Activated T-cell treated with anti-CD3 and anti-CD28 coated beads, Interleukin-2, amount 50 U/mL, for 72 hours (primary cell): ENCODE data around the gene BSND. TPM values are rescaled to one million over a fixed set of nuclear protein-coding genes. Genes with fewer than 3 reads are reported as not detected.

ENCODE experiments used
- ATAC-seq, 2 donors: fragments of 150-1000 bp; cut with Tn5 transposase; replicated peaks in 1 of 2; 2 replicates each; pipeline ENCODE4 v1.10.0; 2021; ENCODE audit warnings: moderate library complexity in 2 of 2, mild to moderate bottlenecking in 1 of 2
- DNase-seq, 2 donors: peaks; one replicate each; pipeline ENCODE4 v3.0.0; 2021 to 2022; ENCODE audit warnings: mixed read lengths in 1 of 2
- H3K27ac Mint-ChIP-seq: one replicate; pipeline ENCODE4 v1.8.0; 2022; ENCODE audit warnings: mild to moderate bottlenecking, moderate library complexity, mixed read lengths
- H3K27me3 Mint-ChIP-seq: one replicate; pipeline ENCODE4 v1.8.0; 2022; ENCODE audit warnings: low read depth, mixed read lengths
- H3K36me3 Mint-ChIP-seq, 2 donors: one replicate each; pipeline ENCODE4 v1.8.0; 2022; ENCODE audit warnings: mixed read lengths in 2 of 2, mild to moderate bottlenecking in 1 of 2; ENCODE audit not compliant: insufficient read depth in 2 of 2
- H3K4me1 Mint-ChIP-seq: one replicate; pipeline ENCODE4 v1.8.0; 2022; ENCODE audit warnings: low read depth, mixed read lengths
- H3K4me3 Mint-ChIP-seq, 2 donors: one replicate each; pipeline ENCODE4 v1.8.0; 2022; ENCODE audit warnings: mild to moderate bottlenecking in 2 of 2, mixed read lengths in 2 of 2, moderate library complexity in 2 of 2
- H3K9me3 Mint-ChIP-seq, 2 donors: one replicate each; pipeline ENCODE4 v1.8.0; 2022; ENCODE audit warnings: mixed read lengths in 2 of 2
- total RNA-seq, 2 donors: library from RNA; stranded (reverse); gene quantifications; one replicate each; pipeline ENCODE4 v1.2.3, GENCODE V29; 2022

Gene BSND
- total RNA-seq, 2 donors from 2014 or later, result not detected

GRCh38 chr1:55052221-55053142 is 53.7 kb downstream of the BSND start:
- no peak for ATAC-seq
- Mint-ChIP-seq H3K9me3 (no peaks in the 10 kb centered on the region), H3K27me3 (no peaks in the 10 kb centered on the region), H3K4me1 (no peaks in the 10 kb centered on the region), H3K36me3 (no peaks in the 10 kb centered on the region), H3K27ac (no peak overlapping the region), H3K4me3 (no peak overlapping the region)
- DNase-seq, result no peak

GRCh38 chr1:55053265-55053954 is 54.7 kb downstream of the BSND start:
- DNase-seq (no peak), ATAC-seq (no peak)
- H3K27me3 Mint-ChIP-seq, result no peaks in the 10 kb centered on the region
- no peak overlapping the region for H3K4me3 Mint-ChIP-seq
- no peaks in the 10 kb centered on the region for H3K36me3 Mint-ChIP-seq
- no peaks in the 10 kb centered on the region for H3K9me3 Mint-ChIP-seq
- no peaks in the 10 kb centered on the region for H3K4me1 Mint-ChIP-seq
- H3K27ac Mint-ChIP-seq, result no peak overlapping the region

- H3K4me1 Mint-ChIP-seq, result no peaks in the 10 kb centered on the region
- ATAC-seq, result no peak
- H3K9me3 Mint-ChIP-seq, result no peaks in the 10 kb centered on the region
- H3K27ac Mint-ChIP-seq, result no peak overlapping the region
- no peak for DNase-seq
- H3K36me3 Mint-ChIP-seq, result no peaks in the 10 kb centered on the region
- H3K4me3 Mint-ChIP-seq, result no peak overlapping the region
- H3K27me3 Mint-ChIP-seq, result no peaks in the 10 kb centered on the region
Observed at GRCh38 chr1:55054396-55054795, 55.7 kb downstream of the BSND start.

- peaks cover 4% of the 10 kb centered on the region for H3K4me1 Mint-ChIP-seq
- H3K36me3 Mint-ChIP-seq, result no peaks in the 10 kb centered on the region
- no peaks in the 10 kb centered on the region for H3K27me3 Mint-ChIP-seq
- ATAC-seq, result no peak
- no peak overlapping the region for H3K4me3 Mint-ChIP-seq
- no peak overlapping the region for H3K27ac Mint-ChIP-seq
- DNase-seq, result no peak
- no peaks in the 10 kb centered on the region for H3K9me3 Mint-ChIP-seq
Observed at GRCh38 chr1:55055084-55055882, 56.5 kb downstream of the BSND start.

GRCh38 chr1:55055951-55056631 is 57.4 kb downstream of the BSND start:
- no peak for ATAC-seq
- DNase-seq, result no peak
- Mint-ChIP-seq H3K27ac (no peak overlapping the region), H3K4me1 (peaks cover 12% of the 10 kb centered on the region), H3K27me3 (no peaks in the 10 kb centered on the region), H3K9me3 (no peaks in the 10 kb centered on the region), H3K4me3 (no peak overlapping the region), H3K36me3 (no peaks in the 10 kb centered on the region)

GRCh38 chr1:55056632-55056992 is 57.9 kb downstream of the BSND start:
- H3K27me3 Mint-ChIP-seq, result no peaks in the 10 kb centered on the region
- H3K4me3 Mint-ChIP-seq, result no peak overlapping the region
- ATAC-seq (no peak), DNase-seq (no peak)
- H3K27ac Mint-ChIP-seq, result no peak overlapping the region
- H3K9me3 Mint-ChIP-seq, result no peaks in the 10 kb centered on the region
- H3K4me1 Mint-ChIP-seq, result peaks cover 13% of the 10 kb centered on the region
- no peaks in the 10 kb centered on the region for H3K36me3 Mint-ChIP-seq

GRCh38 chr1:55057270-55057955 is 58.7 kb downstream of the BSND start:
- DNase-seq (no peak), ATAC-seq (no peak)
- Mint-ChIP-seq H3K4me3 (no peak overlapping the region), H3K27ac (no peak overlapping the region), H3K4me1 (peaks cover 13% of the 10 kb centered on the region), H3K9me3 (no peaks in the 10 kb centered on the region), H3K36me3 (no peaks in the 10 kb centered on the region), H3K27me3 (no peaks in the 10 kb centered on the region)

- Mint-ChIP-seq H3K4me1 (peaks cover 13% of the 10 kb centered on the region), H3K27me3 (no peaks in the 10 kb centered on the region), H3K27ac (no peak overlapping the region), H3K4me3 (no peak overlapping the region), H3K9me3 (no peaks in the 10 kb centered on the region), H3K36me3 (no peaks in the 10 kb centered on the region)
- ATAC-seq, result no peak
- DNase-seq, result no peak
Observed at GRCh38 chr1:55057956-55058298, 59.2 kb downstream of the BSND start.

- no peaks in the 10 kb centered on the region for H3K27me3 Mint-ChIP-seq
- no peak overlapping the region for H3K4me3 Mint-ChIP-seq
- ATAC-seq, result no peak
- H3K4me1 Mint-ChIP-seq, result peaks cover 13% of the 10 kb centered on the region
- H3K27ac Mint-ChIP-seq, result no peak overlapping the region
- DNase-seq, result no peak
- H3K36me3 Mint-ChIP-seq, result no peaks in the 10 kb centered on the region
- no peaks in the 10 kb centered on the region for H3K9me3 Mint-ChIP-seq
Observed at GRCh38 chr1:55059302-55060132, 60.8 kb downstream of the BSND start.

GRCh38 chr1:55060133-55060999 is 61.6 kb downstream of the BSND start:
- DNase-seq (peak; percentile 19 to 37), ATAC-seq (peak; percentile 82 to 83)
- H3K27ac Mint-ChIP-seq, result no peak overlapping the region
- no peaks in the 10 kb centered on the region for H3K36me3 Mint-ChIP-seq
- peaks cover 13% of the 10 kb centered on the region for H3K4me1 Mint-ChIP-seq
- no peaks in the 10 kb centered on the region for H3K9me3 Mint-ChIP-seq
- no peak overlapping the region for H3K4me3 Mint-ChIP-seq
- H3K27me3 Mint-ChIP-seq, result no peaks in the 10 kb centered on the region

GRCh38 chr1:55061000-55061705 is 62.4 kb downstream of the BSND start:
- DNase-seq (no peak), ATAC-seq (no peak)
- H3K9me3 Mint-ChIP-seq, result no peaks in the 10 kb centered on the region
- H3K36me3 Mint-ChIP-seq, result no peaks in the 10 kb centered on the region
- H3K27me3 Mint-ChIP-seq, result no peaks in the 10 kb centered on the region
- no peak overlapping the region for H3K27ac Mint-ChIP-seq
- peaks cover 13% of the 10 kb centered on the region for H3K4me1 Mint-ChIP-seq
- no peak overlapping the region for H3K4me3 Mint-ChIP-seq
